IMR-90 (cell line): ENCODE measurements around the gene VIT. TPM values are rescaled to one million over a fixed set of nuclear protein-coding genes. Genes with fewer than 3 reads are reported as not detected.
A peak's percentile ranks its signal among the peaks of the same experiment; 100 is the strongest.

Experiments used
- ATAC-seq: fragments of 200-7000 bp; cut with Tn5 transposase; 2 replicates; pipeline ENCODE4 v1.9.1; 2020; ENCODE audit warnings: low read depth, mild to moderate bottlenecking, moderate library complexity
- BruUV-seq: library from RNA; stranded (reverse); fragments of 400-500 nt; replicated peaks from 2 replicates; lab custom pipeline; 2021; lab: Mats Ljungman, UMichigan
- CTCF ChIA-PET: fragments of 300-600 bp; formaldehyde crosslinking; extraction: SDS; loops from one replicate; lab custom pipeline; 2021; ENCODE audit warnings: antibody characterized with exemption; lab: Yijun Ruan, JAX
- POLR2A ChIA-PET: fragments of 300-600 bp; sonication (Branson Sonifier 250); formaldehyde crosslinking; loops from one replicate; lab custom pipeline; 2022; ENCODE audit warnings: antibody characterized with exemption; ENCODE audit not compliant: unreplicated experiment; lab: Charles Lee
- DNase-seq: peaks from one replicate; pipeline ENCODE4 v3.0.0; 2013
- H2AFZ ChIP-seq: replicated peaks from 2 replicates; pipeline ENCODE3; 2013; ENCODE audit warnings: low read length, mild to moderate bottlenecking; ENCODE audit not compliant: poor library complexity
- H2AK5ac ChIP-seq: 2 replicates; pipeline ENCODE4 v1.6.1; 2013; ENCODE audit warnings: low read depth, low read length, inconsistent platforms
- H2AK9ac ChIP-seq: replicated peaks from 2 replicates; pipeline ENCODE3; 2013; ENCODE audit warnings: mild to moderate bottlenecking, low read depth, low read length, moderate library complexity; ENCODE audit not compliant: poor library complexity
- H2BK120ac ChIP-seq: 2 replicates; pipeline ENCODE4 v1.6.1; 2013; ENCODE audit warnings: low read depth, low read length, inconsistent platforms
- H2BK15ac ChIP-seq: 3 replicates; pipeline ENCODE4 v1.6.1; 2013; ENCODE audit warnings: low read depth, low read length, inconsistent platforms
- H2BK20ac ChIP-seq: 2 replicates; pipeline ENCODE4 v1.6.1; 2013; ENCODE audit warnings: low read depth, mild to moderate bottlenecking, inconsistent platforms, low read length, moderate library complexity
- H2BK5ac ChIP-seq: 2 replicates; pipeline ENCODE4 v1.6.1; 2013; ENCODE audit warnings: mild to moderate bottlenecking, low read depth, low read length, inconsistent platforms; ENCODE audit not compliant: poor library complexity, severe bottlenecking
- H3K14ac ChIP-seq: replicated peaks from 2 replicates; pipeline ENCODE4 v1.6.1; 2013; ENCODE audit warnings: low read depth, low read length, inconsistent platforms
- H3K18ac ChIP-seq: 2 replicates; pipeline ENCODE4 v1.6.1; 2013; ENCODE audit warnings: low read depth, low read length, control low read depth
- H3K23ac ChIP-seq: 2 replicates; pipeline ENCODE4 v1.6.1; 2013; ENCODE audit warnings: low read depth, low read length, inconsistent platforms
- H3K27ac ChIP-seq: 2 replicates; pipeline ENCODE4 v1.5.1; 2013; ENCODE audit warnings: mild to moderate bottlenecking, control low read depth, low read length; ENCODE audit not compliant: insufficient read depth
- H3K27me3 ChIP-seq: 2 replicates; pipeline ENCODE4 v1.6.1; 2013; ENCODE audit warnings: low read length; ENCODE audit not compliant: control insufficient read depth, insufficient read depth
- H3K36me3 ChIP-seq: 2 replicates; pipeline ENCODE4 v1.6.1; 2013; ENCODE audit warnings: low read length, mixed read lengths; ENCODE audit not compliant: control insufficient read depth, insufficient read depth
- H3K4ac ChIP-seq: 2 replicates; pipeline ENCODE4 v1.6.1; 2013; ENCODE audit warnings: low read depth, low read length, inconsistent platforms
- H3K4me1 ChIP-seq: 2 replicates; pipeline ENCODE4 v1.6.1; 2013; ENCODE audit warnings: low read length, mixed read lengths; ENCODE audit not compliant: control insufficient read depth, insufficient read depth
- H3K4me2 ChIP-seq: 2 replicates; pipeline ENCODE4 v1.6.1; 2013; ENCODE audit warnings: low read depth, mild to moderate bottlenecking, control low read depth, low read length, moderate library complexity
- H3K4me3 ChIP-seq: 2 replicates; pipeline ENCODE4 v1.5.1; 2013; ENCODE audit warnings: low read depth, mild to moderate bottlenecking, control low read depth, low read length, moderate library complexity; ENCODE audit not compliant: insufficient read depth
- H3K56ac ChIP-seq: 2 replicates; pipeline ENCODE4 v1.6.1; 2013; ENCODE audit warnings: low read length, inconsistent platforms; ENCODE audit not compliant: insufficient read depth; ENCODE audit errors: extremely low read depth
- H3K79me1 ChIP-seq, 2 experiments: 2 replicates each; pipeline ENCODE4 v1.6.1; 2013; ENCODE audit warnings: low read length in 2 of 2, inconsistent platforms in 1 of 2, low read depth in 1 of 2
- H3K9ac ChIP-seq: 2 replicates; pipeline ENCODE4 v1.6.1; 2013; ENCODE audit warnings: low read depth, low read length, control low read depth
- H3K9me1 ChIP-seq: 2 replicates; pipeline ENCODE4 v1.6.1; 2013; ENCODE audit warnings: low read length, inconsistent platforms; ENCODE audit not compliant: insufficient read depth
- H3K9me3 ChIP-seq: 2 replicates; pipeline ENCODE4 v1.6.1; 2013; ENCODE audit warnings: low read length; ENCODE audit not compliant: control insufficient read depth, insufficient read depth
- H4K20me1 ChIP-seq: 2 replicates; pipeline ENCODE4 v1.6.1; 2013; ENCODE audit warnings: low read length, inconsistent platforms; ENCODE audit not compliant: insufficient read depth
- H4K5ac ChIP-seq: 2 replicates; pipeline ENCODE4 v1.6.1; 2013; ENCODE audit warnings: mild to moderate bottlenecking, low read depth, low read length, control low read depth
- H4K8ac ChIP-seq, 2 experiments: 2 replicates each; pipeline ENCODE4 v1.6.1; 2013; ENCODE audit warnings: low read depth in 2 of 2, low read length in 2 of 2, control low read depth in 1 of 2, inconsistent platforms in 1 of 2
- H4K91ac ChIP-seq: 2 replicates; pipeline ENCODE4 v1.6.1; 2013; ENCODE audit warnings: low read depth, low read length, inconsistent platforms; ENCODE audit not compliant: insufficient read depth
- CEBPB ChIP-seq: IDR thresholded peaks from 2 replicates; pipeline ENCODE4 v1.6.1; 2012; ENCODE audit warnings: low read depth, low read length, improper control_type of control experiment
- MAFK ChIP-seq: IDR thresholded peaks from 2 replicates; pipeline ENCODE4 v1.6.1; 2012; ENCODE audit warnings: low read depth, low read length, improper control_type of control experiment
- WGBS, 2 experiments: methylation state at CpG; one replicate each; pipeline versions ENCODE4 v1.1.5 to v1.1.7; 2013; ENCODE audit warnings: missing lambda C conversion rate in 2 of 2; ENCODE audit not compliant: insufficient read length in 1 of 2; ENCODE audit errors: extremely low coverage in 2 of 2; 5-methylcytosine and 5-hydroxymethylcytosine counted together
- dilution Hi-C: fragments of 300-500 bp; cut with HindIII; formaldehyde crosslinking; loops from one replicate; pipeline ENCODE4 v1.14.3; 2018; ENCODE audit warnings: low sequenced_read_pairs; ENCODE audit not compliant: unreplicated experiment
- in situ Hi-C: fragments of 300-500 bp; cut with MboI; formaldehyde crosslinking; loops from 3 replicates; pipeline ENCODE4 v1.14.3; 2019; ENCODE audit warnings: low sequenced_read_pairs, inconsistent platforms, mixed read lengths
- intact Hi-C: fragments of 100-400 bp; cut with micrococcal nuclease; formaldehyde crosslinking; loops from 2 replicates; pipeline ENCODE4 v1.10.0; 2022
- polyA plus RNA-seq, 3 experiments: library from polyadenylated mRNA; depleted of rRNA; stranded (reverse); fragments of >200 nt; gene quantifications; 2 replicates each; pipeline ENCODE4 v1.2.3, GENCODE V29; 2012; ENCODE audit warnings: low replicate concordance in 1 of 3
- total RNA-seq: library from RNA; depleted of rRNA; stranded (reverse); fragments of >200 nt; gene quantifications from 2 replicates; pipeline ENCODE4 v1.2.3, GENCODE V29; 2012

Gene VIT
- total and polyA plus RNA-seq, 2 of the 4 experiments (the other 2 are of a cell fraction): under 0.01 TPM; not detected in 1

DNA sequence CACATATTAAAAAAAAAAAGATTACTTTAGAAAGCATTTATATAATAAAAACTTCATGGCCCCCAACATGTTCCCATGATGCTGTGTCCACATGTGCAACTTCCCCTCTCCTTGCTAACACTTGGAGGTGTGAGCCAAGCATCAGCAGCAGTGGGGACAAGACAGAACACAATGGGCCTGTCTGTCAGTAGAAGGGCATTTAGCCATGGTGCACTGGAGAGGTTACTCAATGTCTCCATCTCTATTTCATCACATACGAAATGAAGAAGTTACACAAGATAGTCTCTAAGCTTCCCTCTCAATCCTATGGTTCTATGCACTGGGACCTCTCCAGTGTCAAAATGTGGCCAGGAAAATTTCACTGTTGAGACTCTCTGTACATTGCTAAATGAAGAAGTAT, 2.5 kb downstream of the VIT start:
- Histone ChIP-seq H2AFZ (no peak overlapping the region), H3K27me3 (no peaks in the 10 kb centered on the region), H3K23ac (no peak overlapping the region; the same call in 1 of the 2 replicates), H3K27ac (no peak overlapping the region), H2BK20ac (no peak overlapping the region), H2BK120ac (no peak overlapping the region), H4K8ac (no peak overlapping the region), H3K56ac (no peak overlapping the region), H2AK9ac (no peak overlapping the region), H3K4me3 (no peak overlapping the region), H3K79me1 (no peaks in the 10 kb centered on the region), H2BK15ac (no peak overlapping the region), H4K5ac (no peak overlapping the region), H3K9me1 (no peaks in the 10 kb centered on the region), H4K91ac (no peak overlapping the region), H2BK5ac (no peak overlapping the region), H4K20me1 (no peaks in the 10 kb centered on the region), H3K18ac (no peak overlapping the region), H3K14ac (no peak overlapping the region), H3K4me1 (peaks cover 5% of the 10 kb centered on the region), H3K9me3 (no peaks in the 10 kb centered on the region), H3K9ac (no peak overlapping the region), H2AK5ac (no peak overlapping the region), H3K4me2 (no peak overlapping the region), H3K4ac (no peak overlapping the region), H3K36me3 (no peaks in the 10 kb centered on the region)
- in situ Hi-C loops (no loop called here), dilution Hi-C loops (no loop called here), intact Hi-C loops (no loop called here)
- ChIA-PET CTCF (no interaction called here), POLR2A (no interaction called here)
- no peak for TF ChIP-seq MAFK
- TF ChIP-seq CEBPB: 0 out of 2 replicates have a peak, but pooled peaks have one; percentile 5
- no TSS peak for BruUV-seq
- ATAC-seq (no peak), DNase-seq (no peak)
- WGBS, 2 experiments: no CpG with 5 or more reads among the region's 1 CpG
